GM18520 (cell line): Measurements from ENCODE around the gene RAP1A.

Source experiments
- ATAC-seq: cut with Tn5 transposase; IDR thresholded peaks from one replicate; pipeline ENCODE4 v1.9.1; 2021; ENCODE audit not compliant: unreplicated experiment

Gene RAP1A

GRCh38 chr1:111751906-111752575 lies 132.5 kb downstream of the RAP1A start:
- no peak for ATAC-seq

- ATAC-seq: no peak
These were observed 135.4 kb downstream of the RAP1A start for GRCh38 chr1:111754984-111755330.

GRCh38 chr1:111755331-111756123 lies 135.9 kb downstream of the RAP1A start, which contains the start of gene DDX20:
Gene DDX20 (plus strand): TSS chr1:111755901. CDS start chr1:111755925, 24 bp downstream.
- peak; percentile 83 for ATAC-seq

- ATAC-seq: no peak
These were observed 136.5 kb downstream of the RAP1A start for GRCh38 chr1:111756124-111756513.

GRCh38 chr1:111758373-111758772 lies 138.8 kb downstream of the RAP1A start:
- no peak for ATAC-seq

GRCh38 chr1:111761717-111762116 lies 142.1 kb downstream of the RAP1A start:
- no peak for ATAC-seq

GRCh38 chr1:111762332-111762731 lies 142.7 kb downstream of the RAP1A start:
- no peak for ATAC-seq
